Esophagus squamous epithelium (tissue), 5 donors: Measurements from ENCODE around the gene NKX2-2. TPM values are rescaled to one million over a fixed set of nuclear protein-coding genes. Genes with fewer than 3 reads are reported as not detected.

Experiments used
- DNase-seq: peaks from one replicate; lab custom pipeline; 2025; lab: John Stamatoyannopoulos, UW
- H3K27ac ChIP-seq, 4 donors: fragments of 200-600 bp; sonication (generic); one replicate each; pipeline ENCODE4 v1.5.1; 2016 to 2019; ENCODE audit warnings: mild to moderate bottlenecking in 1 of 4
- H3K27me3 ChIP-seq, 4 donors: fragments of 200-600 bp; sonication (generic); 1 replicate in 3 of 4; 2 replicates in 1 of 4; pipeline versions ENCODE4 v1.5.1 to v1.6.0; 2017 to 2021; ENCODE audit warnings: antibody characterized with exemption in 1 of 4
- H3K36me3 ChIP-seq, 3 donors: fragments of 200-600 bp; sonication (generic); one replicate each; pipeline ENCODE4 v1.5.1; 2016 to 2019
- H3K4me1 ChIP-seq, 3 donors: fragments of 200-600 bp; sonication (generic); one replicate each; pipeline ENCODE4 v1.5.1; 2017 to 2019
- H3K4me3 ChIP-seq, 4 donors: fragments of 200-600 bp; sonication (generic); 1 replicate in 3 of 4; 2 replicates in 1 of 4; pipeline ENCODE4 v1.5.1; 2016 to 2019; ENCODE audit warnings: mild to moderate bottlenecking in 2 of 4, moderate library complexity in 1 of 4
- H3K9me3 ChIP-seq, 3 donors: fragments of 200-600 bp; sonication (generic); one replicate each; pipeline ENCODE4 v1.5.1; 2016 to 2019
- POLR2A ChIP-seq, 4 donors: fragments of 450-650 bp; IDR thresholded peaks; one replicate each; pipeline ENCODE4 v1.6.1; 2017; ENCODE audit warnings: antibody characterized with exemption in 4 of 4, mild to moderate bottlenecking in 4 of 4, moderate library complexity in 3 of 4
- WGBS, 2 donors: methylation state at CpG; one replicate each; pipeline ENCODE4 v1.1.5; 2018; 5-methylcytosine and 5-hydroxymethylcytosine counted together
- intact Hi-C: fragments of 100-400 bp; cut with DNase I; formaldehyde crosslinking; loops from one replicate; pipeline ENCODE4 v1.15.0; 2022
- total RNA-seq, 4 donors: library from RNA; depleted of rRNA; stranded (reverse); fragments of >200 nt; gene quantifications; one replicate each; pipeline ENCODE4 v1.1.0, GENCODE V29; 2016
- TF ChIP-seq, protein P1 (sequence below), 6 experiments: fragments of 450-650 bp in 4 of 6; fragments of 200-600 bp in 2 of 6; sonication (generic) in 2 of 6; IDR thresholded peaks; one replicate each; pipeline ENCODE4 v1.5.1; 2016 to 2019; ENCODE audit warnings: antibody characterized with exemption in 6 of 6, mild to moderate bottlenecking in 4 of 6, moderate library complexity in 4 of 6
- donor health status: DM: yes; HTN: yes; CAD: no.

The NKX2-2 gene
- total RNA-seq, 4 donors from 2014 or later: not detected

DNA sequence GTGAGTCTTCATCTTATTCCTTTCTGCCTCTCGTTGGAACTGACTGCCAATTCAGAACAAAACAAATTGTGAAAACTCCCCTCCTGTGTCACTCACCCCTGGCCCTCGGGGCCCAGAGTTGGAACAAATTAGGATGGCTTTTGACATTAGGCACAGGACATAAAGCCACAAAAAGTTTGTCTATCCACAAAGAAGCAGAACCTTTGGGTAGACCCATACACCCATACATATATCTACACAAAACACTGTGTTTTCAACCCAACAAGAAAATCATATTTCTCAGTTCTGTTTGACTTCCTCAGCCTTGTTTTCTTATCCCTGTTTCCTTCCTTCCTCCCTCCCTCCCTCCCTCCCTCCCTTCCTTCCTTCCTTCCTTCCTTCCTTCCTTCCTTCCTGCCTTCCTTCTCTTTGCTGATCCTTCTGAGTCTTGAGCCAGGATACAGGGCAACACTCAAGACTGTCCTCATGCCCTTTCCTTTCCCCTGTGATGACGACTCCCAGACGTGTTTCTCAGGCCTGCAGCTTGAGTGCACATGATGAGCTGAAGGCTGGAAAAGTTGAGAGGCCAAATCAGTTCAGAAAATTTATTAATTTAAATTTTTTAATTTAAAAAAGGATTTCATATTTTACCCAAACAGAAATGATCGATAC is 41.7 kb upstream of the NKX2-2 start:
- Histone ChIP-seq H3K27ac (no peak overlapping the region), H3K27me3 (peaks cover 0 to 47% (median 0%) of the 10 kb centered on the region in 4 donors), H3K36me3 (no peaks in the 10 kb centered on the region), H3K4me3 (no peak overlapping the region), H3K4me1 (no peaks in the 10 kb centered on the region), H3K9me3 (no peaks in the 10 kb centered on the region)
- 48 to 63% methylated on average over 5 of the region's 5 CpGs for WGBS, 2 donors
- TF ChIP-seq POLR2A (IDR thresholded peaks at IDR 0.05): no peak
- TF ChIP-seq, protein P1, sequence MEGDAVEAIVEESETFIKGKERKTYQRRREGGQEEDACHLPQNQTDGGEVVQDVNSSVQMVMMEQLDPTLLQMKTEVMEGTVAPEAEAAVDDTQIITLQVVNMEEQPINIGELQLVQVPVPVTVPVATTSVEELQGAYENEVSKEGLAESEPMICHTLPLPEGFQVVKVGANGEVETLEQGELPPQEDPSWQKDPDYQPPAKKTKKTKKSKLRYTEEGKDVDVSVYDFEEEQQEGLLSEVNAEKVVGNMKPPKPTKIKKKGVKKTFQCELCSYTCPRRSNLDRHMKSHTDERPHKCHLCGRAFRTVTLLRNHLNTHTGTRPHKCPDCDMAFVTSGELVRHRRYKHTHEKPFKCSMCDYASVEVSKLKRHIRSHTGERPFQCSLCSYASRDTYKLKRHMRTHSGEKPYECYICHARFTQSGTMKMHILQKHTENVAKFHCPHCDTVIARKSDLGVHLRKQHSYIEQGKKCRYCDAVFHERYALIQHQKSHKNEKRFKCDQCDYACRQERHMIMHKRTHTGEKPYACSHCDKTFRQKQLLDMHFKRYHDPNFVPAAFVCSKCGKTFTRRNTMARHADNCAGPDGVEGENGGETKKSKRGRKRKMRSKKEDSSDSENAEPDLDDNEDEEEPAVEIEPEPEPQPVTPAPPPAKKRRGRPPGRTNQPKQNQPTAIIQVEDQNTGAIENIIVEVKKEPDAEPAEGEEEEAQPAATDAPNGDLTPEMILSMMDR (IDR thresholded peaks at IDR 0.05): no peak
- no peak for DNase-seq
- intact Hi-C loops: no loop called here

DNA sequence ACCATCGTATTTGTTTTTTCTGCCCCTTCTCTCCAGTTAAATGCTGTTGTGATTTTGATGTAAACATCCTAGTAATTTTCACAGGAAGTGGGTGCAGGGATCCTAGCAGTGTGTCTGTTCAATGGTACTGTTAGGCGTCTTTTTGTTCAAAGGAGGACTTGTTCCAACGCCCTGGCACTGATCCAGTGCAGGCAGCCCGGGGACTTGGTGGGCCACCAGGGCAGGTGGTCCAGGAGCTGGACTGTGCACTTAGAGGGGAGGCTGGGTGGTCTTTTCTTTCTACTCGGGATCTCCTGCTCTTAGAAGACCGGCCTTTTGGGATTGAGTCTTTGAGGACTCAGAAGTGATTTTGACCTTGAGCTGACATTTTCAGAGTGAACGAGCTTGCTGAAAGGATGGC is 41.1 kb upstream of the NKX2-2 start:
- 29 to 53% methylated on average over 5 to 6 of the region's 7 CpGs for WGBS, 2 donors
- H3K36me3 ChIP-seq: no peaks in the 10 kb centered on the region
- H3K9me3 ChIP-seq: no peaks in the 10 kb centered on the region
- no peak overlapping the region for H3K4me3 ChIP-seq
- no peak for DNase-seq
- TF ChIP-seq, protein P1 (IDR thresholded peaks at IDR 0.05): no peak
- TF ChIP-seq POLR2A (IDR thresholded peaks at IDR 0.05): no peak
- H3K27me3 ChIP-seq: peaks cover 0 to 47% (median 0%) of the 10 kb centered on the region in 4 donors
- H3K27ac ChIP-seq: no peak overlapping the region
- intact Hi-C loops: no loop called here
- H3K4me1 ChIP-seq: no peaks in the 10 kb centered on the region

DNA sequence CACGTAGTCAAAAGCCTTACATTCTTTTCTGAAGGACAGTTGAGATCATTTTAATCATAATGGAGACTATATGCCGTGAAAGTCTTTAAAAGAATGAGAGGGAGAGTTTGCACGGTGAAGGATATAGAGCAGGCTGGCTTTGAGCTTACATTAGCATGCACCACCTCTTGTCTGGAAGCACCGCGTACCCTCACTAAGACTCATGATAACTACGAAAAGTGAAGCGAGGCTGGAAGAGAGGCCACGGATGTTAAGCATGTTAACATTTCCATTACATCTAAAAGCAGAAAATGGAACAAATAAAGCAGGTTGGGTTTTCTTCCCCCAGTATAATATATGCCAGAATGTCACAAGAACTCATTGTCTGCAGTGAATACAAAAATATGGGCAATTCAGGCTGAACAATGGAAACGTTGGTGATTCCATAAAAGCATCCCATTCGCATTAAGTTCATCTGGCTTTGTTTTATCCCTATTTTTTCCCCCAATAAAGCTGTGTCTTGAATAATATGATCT is 40.6 kb upstream of the NKX2-2 start:
- H3K9me3 ChIP-seq: no peaks in the 10 kb centered on the region
- no peaks in the 10 kb centered on the region for H3K36me3 ChIP-seq
- WGBS, 2 donors: 58 to 75% methylated on average over 10 of the region's 10 CpGs
- H3K4me3 ChIP-seq: no peak overlapping the region
- no peak for DNase-seq
- TF ChIP-seq, protein P1 (IDR thresholded peaks at IDR 0.05): no peak
- no peak for TF ChIP-seq POLR2A (IDR thresholded peaks at IDR 0.05)
- intact Hi-C loops: no loop called here
- no peak overlapping the region for H3K27ac ChIP-seq
- H3K4me1 ChIP-seq: no peaks in the 10 kb centered on the region
- H3K27me3 ChIP-seq: peaks cover 0 to 47% (median 0%) of the 10 kb centered on the region in 4 donors

DNA sequence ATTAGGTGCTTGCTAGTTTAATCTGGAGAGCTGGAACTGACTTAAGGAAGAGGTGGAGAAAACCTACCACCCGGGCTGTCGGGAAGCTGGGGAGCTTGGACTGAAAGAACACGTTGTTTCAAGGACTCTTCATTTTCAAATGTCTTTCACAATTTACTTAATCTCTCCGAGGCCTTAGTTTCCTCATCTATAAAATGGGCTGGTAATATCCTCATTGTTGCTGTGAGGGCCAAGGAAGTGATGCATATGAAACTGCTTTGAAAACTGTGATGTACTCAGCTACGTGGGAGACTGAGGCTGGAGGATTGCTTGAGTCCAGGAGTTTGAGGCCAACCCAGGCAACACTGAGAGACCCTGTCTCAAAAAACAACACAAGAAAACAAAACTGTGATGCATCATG is 36.7 kb upstream of the NKX2-2 start:
- Histone ChIP-seq H3K4me3 (no peak overlapping the region), H3K9me3 (no peaks in the 10 kb centered on the region), H3K36me3 (no peaks in the 10 kb centered on the region), H3K27ac (no peak overlapping the region), H3K4me1 (no peaks in the 10 kb centered on the region), H3K27me3 (peaks cover 0 to 44% (median 0%) of the 10 kb centered on the region in 4 donors)
- 64 to 75% methylated on average over 5 of the region's 5 CpGs for WGBS, 2 donors
- TF ChIP-seq POLR2A (IDR thresholded peaks at IDR 0.05): no peak
- TF ChIP-seq, protein P1 (IDR thresholded peaks at IDR 0.05): no peak
- no peak for DNase-seq
- intact Hi-C loops: no loop called here

DNA sequence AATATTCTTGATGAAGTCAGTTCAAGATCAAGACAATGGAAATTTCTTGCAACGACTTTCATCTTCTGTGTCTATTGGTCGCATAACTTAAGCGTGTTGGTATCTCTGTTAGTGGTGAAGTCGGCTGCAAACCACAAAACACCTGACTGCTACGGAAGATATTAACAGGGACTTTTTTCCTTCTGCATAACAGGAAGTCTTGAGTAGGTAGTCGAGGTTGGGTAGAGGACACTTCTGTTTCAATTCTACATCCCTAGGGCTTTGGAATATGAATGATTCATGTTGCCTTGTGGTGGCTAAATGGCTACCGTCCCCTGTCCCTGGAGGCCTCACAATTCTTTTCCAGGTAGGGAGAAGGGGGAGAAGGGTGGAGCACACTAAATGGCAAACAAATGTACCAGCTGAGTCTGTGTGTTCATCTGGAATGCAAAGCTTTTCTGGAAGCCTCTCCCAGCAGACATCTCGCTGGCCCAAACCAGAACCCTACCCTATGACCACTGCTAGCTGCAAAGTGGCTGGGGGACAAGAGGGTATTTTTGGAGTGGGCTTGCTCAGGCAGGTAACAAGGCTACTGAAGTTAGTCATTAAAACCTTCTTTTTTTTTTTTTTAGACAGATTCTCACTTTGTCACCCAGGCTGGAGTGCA is 34.6 kb upstream of the NKX2-2 start:
- DNase-seq: no peak
- peak in 1 of 4 donors; percentile 7 for TF ChIP-seq POLR2A (IDR thresholded peaks at IDR 0.05)
- TF ChIP-seq, protein P1 (IDR thresholded peaks at IDR 0.05): no peak
- Histone ChIP-seq H3K9me3 (no peaks in the 10 kb centered on the region), H3K27me3 (peaks cover 0 to 39% (median 0%) of the 10 kb centered on the region in 4 donors), H3K36me3 (no peaks in the 10 kb centered on the region), H3K4me3 (no peak overlapping the region), H3K4me1 (no peaks in the 10 kb centered on the region), H3K27ac (no peak overlapping the region)
- intact Hi-C loops: no loop called here
- WGBS, 2 donors: 57 to 60% methylated on average over 8 of the region's 8 CpGs
